Lung (tissue), 12 donors: Measurements from ENCODE around the gene MRPL39. TPM values are rescaled to one million over a fixed set of nuclear protein-coding genes. Genes with fewer than 3 reads are reported as not detected.

Experiments used
- ATAC-seq: fragments of 200-7000 bp; cut with Tn5 transposase; one replicate; pipeline ENCODE4 v1.9.1; 2020; ENCODE audit warnings: moderate number of reproducible peaks; ENCODE audit not compliant: insufficient read depth, low FRiP score
- DNase-seq, 3 donors: peaks; one replicate each; pipeline ENCODE4 v3.0.0-alpha.2; 2013 to 2017
- H3K27ac ChIP-seq, 2 donors: one replicate each; pipeline ENCODE4 v1.5.1; 2013; ENCODE audit warnings: mild to moderate bottlenecking in 2 of 2, moderate library complexity in 2 of 2, control low read depth in 1 of 2, inconsistent platforms in 1 of 2, low read depth in 1 of 2, low read length in 1 of 2
- H3K27me3 ChIP-seq, 3 donors: one replicate each; pipeline ENCODE4 v1.5.1; 2013; ENCODE audit warnings: low read length in 2 of 3; ENCODE audit not compliant: control insufficient read depth in 3 of 3, insufficient read depth in 3 of 3
- H3K36me3 ChIP-seq, 4 donors: one replicate each; pipeline ENCODE4 v1.5.1; 2013; ENCODE audit warnings: low read length in 4 of 4, mild to moderate bottlenecking in 1 of 4, moderate library complexity in 1 of 4; ENCODE audit not compliant: control insufficient read depth in 4 of 4, insufficient read depth in 4 of 4
- H3K4me1 ChIP-seq, 5 donors: one replicate each; pipeline ENCODE4 v1.5.1; 2013; ENCODE audit warnings: low read length in 5 of 5, mild to moderate bottlenecking in 2 of 5, moderate library complexity in 1 of 5; ENCODE audit not compliant: control insufficient read depth in 5 of 5, insufficient read depth in 5 of 5
- H3K4me3 ChIP-seq: one replicate; pipeline ENCODE4 v1.5.1; 2013; ENCODE audit warnings: mild to moderate bottlenecking, control low read depth, moderate library complexity
- H3K9ac ChIP-seq, 2 donors: one replicate each; pipeline ENCODE4 v1.5.1; 2013; ENCODE audit warnings: low read length in 2 of 2, control low read depth in 1 of 2; ENCODE audit not compliant: insufficient read depth in 1 of 2
- H3K9me3 ChIP-seq, 4 donors: one replicate each; pipeline ENCODE4 v1.5.1; 2013; ENCODE audit warnings: low read length in 3 of 4, mild to moderate bottlenecking in 1 of 4, moderate library complexity in 1 of 4; ENCODE audit not compliant: control insufficient read depth in 4 of 4, insufficient read depth in 3 of 4
- WGBS, 2 donors: extraction: QIAGEN DNeasy Blood & Tissue Kit; methylation state at CpG; one replicate each; pipeline ENCODE4 v1.1.7; 2013; 5-methylcytosine and 5-hydroxymethylcytosine counted together
- polyA plus RNA-seq, 2 donors: library from polyadenylated mRNA; stranded (reverse); fragments of 200-250 nt; gene quantifications; one replicate each; pipeline ENCODE4 v1.2.1, GENCODE V29; 2013
- total RNA-seq, 2 donors: library from RNA; depleted of rRNA in 1 of 2; stranded (reverse); fragments of >200 nt in 1 of 2; gene quantifications; one replicate each; pipeline ENCODE4 v1.2.1, GENCODE V29; 2014 to 2021
- TF ChIP-seq, protein P1 (sequence below): IDR thresholded peaks from 2 replicates; pipeline ENCODE4 v1.5.1; 2012; ENCODE audit warnings: mild to moderate bottlenecking; ENCODE audit errors: control extremely low read depth, extremely low read depth
- donor health status: control.
- donor health status: control.
- donor health status: Bipolar disorder and iron deficiency.
- donor health status: healthy.
- donor health status: DM: yes; HTN: yes; CAD: no.

MRPL39 gene
- total and polyA plus RNA-seq, 4 donors, result 21.8 to 31.6 (median 29.5) TPM

GRCh38 chr21:25608044-25608737 lies 910 bp upstream of the MRPL39 start:
- 6 to 7% methylated on average over 18 of the region's 18 CpGs for WGBS, 2 donors
- ATAC-seq (peak; percentile 90), DNase-seq (peak; percentile 85 to 92 (median 91))
- peaks cover 2 to 11% (median 6%) of the 10 kb centered on the region in 4 donors for H3K36me3 ChIP-seq
- H3K9ac ChIP-seq, result peak overlapping the region in 1 of 2 donors; percentile 24
- H3K27ac ChIP-seq, result no peak overlapping the region
- H3K9me3 ChIP-seq, result no peaks in the 10 kb centered on the region
- TF ChIP-seq, protein P1, sequence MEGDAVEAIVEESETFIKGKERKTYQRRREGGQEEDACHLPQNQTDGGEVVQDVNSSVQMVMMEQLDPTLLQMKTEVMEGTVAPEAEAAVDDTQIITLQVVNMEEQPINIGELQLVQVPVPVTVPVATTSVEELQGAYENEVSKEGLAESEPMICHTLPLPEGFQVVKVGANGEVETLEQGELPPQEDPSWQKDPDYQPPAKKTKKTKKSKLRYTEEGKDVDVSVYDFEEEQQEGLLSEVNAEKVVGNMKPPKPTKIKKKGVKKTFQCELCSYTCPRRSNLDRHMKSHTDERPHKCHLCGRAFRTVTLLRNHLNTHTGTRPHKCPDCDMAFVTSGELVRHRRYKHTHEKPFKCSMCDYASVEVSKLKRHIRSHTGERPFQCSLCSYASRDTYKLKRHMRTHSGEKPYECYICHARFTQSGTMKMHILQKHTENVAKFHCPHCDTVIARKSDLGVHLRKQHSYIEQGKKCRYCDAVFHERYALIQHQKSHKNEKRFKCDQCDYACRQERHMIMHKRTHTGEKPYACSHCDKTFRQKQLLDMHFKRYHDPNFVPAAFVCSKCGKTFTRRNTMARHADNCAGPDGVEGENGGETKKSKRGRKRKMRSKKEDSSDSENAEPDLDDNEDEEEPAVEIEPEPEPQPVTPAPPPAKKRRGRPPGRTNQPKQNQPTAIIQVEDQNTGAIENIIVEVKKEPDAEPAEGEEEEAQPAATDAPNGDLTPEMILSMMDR, result peak; percentile 96
- no peaks in the 10 kb centered on the region for H3K27me3 ChIP-seq
- peak overlapping the region; percentile 20 for H3K4me3 ChIP-seq
- peaks cover 0 to 15% (median 6%) of the 10 kb centered on the region in 5 donors for H3K4me1 ChIP-seq

DNA sequence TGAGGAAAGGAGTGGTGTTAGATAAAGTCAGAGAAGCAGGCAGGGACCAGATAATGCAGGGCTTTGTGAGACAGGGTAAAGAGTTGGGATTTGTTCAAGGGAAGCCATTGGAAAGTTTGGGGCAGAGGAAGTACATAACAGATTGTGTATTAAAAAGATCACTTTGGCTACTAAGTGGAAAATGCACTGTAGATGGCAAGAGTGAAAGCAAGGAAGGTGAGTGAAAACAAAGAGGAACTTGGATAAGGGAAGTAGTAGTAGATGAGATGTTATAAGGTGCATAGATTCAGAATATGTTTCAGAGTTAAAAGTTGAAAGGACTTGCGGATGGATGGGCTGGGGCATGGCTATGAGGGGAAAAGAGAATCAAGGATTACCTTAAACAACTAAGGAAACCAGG lies 17.4 kb downstream of the MRPL39 start:
- H3K27ac ChIP-seq, result no peak overlapping the region
- no peaks in the 10 kb centered on the region for H3K4me1 ChIP-seq
- H3K27me3 ChIP-seq, result no peaks in the 10 kb centered on the region
- DNase-seq (no peak), ATAC-seq (no peak)
- WGBS, 2 donors, result 100% methylated on average over 1 of the region's 1 CpG
- H3K36me3 ChIP-seq, result peaks cover 11 to 42% (median 31%) of the 10 kb centered on the region in 4 donors
- no peak overlapping the region for H3K4me3 ChIP-seq
- TF ChIP-seq, protein P1, result no peak
- no peaks in the 10 kb centered on the region for H3K9me3 ChIP-seq
- no peak overlapping the region for H3K9ac ChIP-seq

GRCh38 chr21:25586791-25587190 lies 20.5 kb downstream of the MRPL39 start:
- WGBS, 2 donors, result 87 to 94% methylated on average over 2 of the region's 2 CpGs
- peaks cover 6 to 27% (median 14%) of the 10 kb centered on the region in 4 donors for H3K36me3 ChIP-seq
- no peaks in the 10 kb centered on the region for H3K27me3 ChIP-seq
- H3K4me3 ChIP-seq, result no peak overlapping the region
- DNase-seq (no peak), ATAC-seq (no peak)
- no peak overlapping the region for H3K27ac ChIP-seq
- H3K4me1 ChIP-seq, result no peaks in the 10 kb centered on the region
- no peak overlapping the region for H3K9ac ChIP-seq
- TF ChIP-seq, protein P1, result no peak
- no peaks in the 10 kb centered on the region for H3K9me3 ChIP-seq
